Activated CD4-positive, alpha-beta T cell treated with anti-CD3 and anti-CD28 coated beads for 48 hours (primary cell): Measurements from ENCODE around the gene TYRP1.
"Not testable (repeated sequence)": the region's sequence is repeated elsewhere in the genome, so short reads cannot be mapped to it uniquely, and the experiment has no call there.

Experiments used
- DNase-seq: peaks from one replicate; pipeline ENCODE4 v3.0.0-alpha.2; 2020

The TYRP1 gene, protein sequence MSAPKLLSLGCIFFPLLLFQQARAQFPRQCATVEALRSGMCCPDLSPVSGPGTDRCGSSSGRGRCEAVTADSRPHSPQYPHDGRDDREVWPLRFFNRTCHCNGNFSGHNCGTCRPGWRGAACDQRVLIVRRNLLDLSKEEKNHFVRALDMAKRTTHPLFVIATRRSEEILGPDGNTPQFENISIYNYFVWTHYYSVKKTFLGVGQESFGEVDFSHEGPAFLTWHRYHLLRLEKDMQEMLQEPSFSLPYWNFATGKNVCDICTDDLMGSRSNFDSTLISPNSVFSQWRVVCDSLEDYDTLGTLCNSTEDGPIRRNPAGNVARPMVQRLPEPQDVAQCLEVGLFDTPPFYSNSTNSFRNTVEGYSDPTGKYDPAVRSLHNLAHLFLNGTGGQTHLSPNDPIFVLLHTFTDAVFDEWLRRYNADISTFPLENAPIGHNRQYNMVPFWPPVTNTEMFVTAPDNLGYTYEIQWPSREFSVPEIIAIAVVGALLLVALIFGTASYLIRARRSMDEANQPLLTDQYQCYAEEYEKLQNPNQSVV

DNA sequence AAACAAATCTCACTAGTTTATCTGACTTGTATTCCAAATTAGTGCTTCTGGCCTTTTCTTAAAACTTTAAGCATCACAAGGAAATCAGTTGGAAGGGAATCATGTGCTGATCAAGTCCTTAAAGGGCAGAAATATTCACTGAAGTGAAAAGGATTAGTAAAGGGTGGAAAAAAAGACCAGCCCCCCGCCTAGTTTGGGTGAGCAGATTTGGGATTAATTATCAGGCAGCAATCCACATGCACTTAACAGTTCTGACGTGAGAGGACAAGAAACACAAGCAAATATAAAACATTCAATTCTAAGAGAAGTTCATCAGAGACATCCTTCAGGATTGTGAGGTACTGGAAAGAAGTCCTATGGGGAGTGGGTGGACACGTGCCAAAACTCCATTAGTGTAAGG is at the start of gene TYRP1:
Gene TYRP1 (plus strand): TSS at position 245 of the 400 bp plus-strand sequence. CDS start 612 bp downstream, outside the sequence.
- DNase-seq: no peak

DNA sequence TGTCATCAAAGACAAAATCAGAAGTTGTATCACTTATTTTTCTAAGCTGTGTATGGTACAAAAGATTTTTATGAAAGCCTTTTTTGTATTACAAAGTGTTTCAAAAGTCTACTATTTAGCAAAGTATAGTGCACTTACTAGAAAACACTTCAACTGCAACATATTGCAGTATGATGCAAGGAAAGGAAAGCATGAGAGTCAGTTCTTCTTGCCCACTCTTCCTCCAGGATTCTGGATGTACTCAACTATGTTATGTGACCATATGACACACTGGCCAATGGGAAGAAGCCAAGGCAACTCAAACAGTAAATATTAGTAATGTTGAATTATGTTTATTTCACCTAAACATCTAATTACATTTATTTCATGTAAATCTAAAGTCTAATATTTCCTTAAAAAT is 49.5 kb upstream of the TYRP1 start:
- no peak for DNase-seq

DNA sequence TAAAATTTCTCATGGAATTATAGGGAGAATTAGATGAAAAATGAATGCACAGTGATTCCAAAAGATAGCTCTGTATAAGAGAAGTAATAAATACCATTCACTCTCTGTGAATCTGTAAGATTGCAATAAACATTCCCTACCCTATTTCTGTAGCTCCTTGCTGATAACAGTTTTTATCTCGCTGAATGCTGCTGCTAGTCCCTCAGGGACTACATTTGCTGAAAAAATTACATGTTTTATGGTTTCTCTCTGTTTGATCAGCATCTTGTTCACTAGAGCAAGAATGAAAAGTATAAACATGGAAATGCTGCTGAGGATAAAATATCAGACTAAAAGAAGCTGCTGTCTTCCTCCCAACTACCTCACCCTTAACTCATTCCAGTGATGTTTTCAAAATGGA is 44.3 kb upstream of the TYRP1 start:
- no peak for DNase-seq

DNA sequence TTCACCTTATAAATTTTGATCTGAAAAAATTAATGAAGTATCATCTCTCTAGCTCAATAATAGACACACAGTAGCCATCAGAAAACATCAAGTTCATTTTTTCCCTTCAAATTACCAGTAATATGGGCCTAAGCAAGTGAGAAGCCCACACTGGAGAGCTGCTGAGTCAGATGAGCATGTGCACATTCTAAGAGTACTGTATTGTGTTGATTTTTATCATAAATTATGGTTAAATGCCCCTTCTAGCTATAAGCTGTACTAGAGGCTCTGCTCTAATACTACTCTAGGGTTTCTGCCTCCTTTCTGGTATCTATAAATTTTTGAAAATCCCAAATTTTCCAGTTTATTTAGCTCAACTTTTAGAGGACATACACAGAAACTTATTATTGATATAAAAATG is 42.1 kb upstream of the TYRP1 start:
- no peak for DNase-seq

DNA sequence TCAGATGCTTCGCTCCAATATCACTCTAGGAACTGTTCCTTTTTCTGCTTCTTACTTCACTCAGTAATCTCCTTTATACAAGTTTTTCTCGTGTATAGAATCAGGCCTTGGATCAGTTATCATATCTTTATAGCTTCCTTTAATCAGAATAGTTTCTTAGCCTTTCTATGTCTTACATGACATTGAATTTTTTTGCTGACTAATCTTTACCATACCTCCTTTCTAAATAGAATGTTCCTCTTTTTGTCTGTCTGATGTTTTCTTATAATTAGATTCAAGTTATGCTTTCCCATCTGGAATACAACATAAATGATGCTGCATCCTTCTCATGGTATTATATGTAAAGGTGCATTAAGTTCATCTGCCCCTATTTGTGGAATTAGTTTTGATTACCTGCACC is 40.2 kb upstream of the TYRP1 start:
- DNase-seq: no peak

DNA sequence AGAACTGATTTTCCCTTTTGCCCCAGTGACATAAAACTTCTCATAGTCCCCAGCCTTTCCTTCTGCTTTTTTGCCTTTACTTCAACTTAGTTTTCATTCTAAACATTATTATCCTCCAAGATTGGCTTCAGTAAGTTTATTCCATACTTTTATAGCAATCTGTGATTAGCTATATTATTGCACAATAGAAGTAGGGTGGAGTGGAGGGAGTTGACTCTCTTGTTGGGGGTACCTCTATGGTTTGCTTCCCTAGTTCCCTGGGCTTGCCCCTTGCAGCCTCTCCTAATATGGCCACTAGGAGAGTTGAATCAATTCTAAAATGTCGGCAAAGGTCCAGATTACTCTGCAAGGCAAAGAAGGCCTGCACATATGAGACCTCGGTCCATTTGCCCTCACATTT is 36.4 kb upstream of the TYRP1 start:
- DNase-seq: no peak

DNA sequence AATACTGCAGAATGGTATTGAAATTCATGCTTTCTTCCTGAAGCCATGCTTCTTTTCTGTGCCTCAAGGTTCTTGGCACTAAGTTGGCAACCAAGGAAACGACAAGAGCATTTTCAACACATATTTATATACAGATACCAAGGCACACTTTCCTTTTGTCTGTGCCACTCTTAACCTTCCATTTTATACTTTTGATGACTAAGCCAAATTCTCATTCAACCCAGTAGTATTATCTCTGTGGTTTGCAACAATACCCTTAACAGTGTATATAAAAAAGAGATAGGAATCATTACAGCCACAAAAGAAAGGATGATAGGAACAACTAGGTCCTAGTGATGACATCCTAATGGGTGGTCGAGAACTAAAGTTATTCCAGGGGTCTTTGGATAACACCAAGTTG is 36.0 kb upstream of the TYRP1 start:
- no peak for DNase-seq

DNA sequence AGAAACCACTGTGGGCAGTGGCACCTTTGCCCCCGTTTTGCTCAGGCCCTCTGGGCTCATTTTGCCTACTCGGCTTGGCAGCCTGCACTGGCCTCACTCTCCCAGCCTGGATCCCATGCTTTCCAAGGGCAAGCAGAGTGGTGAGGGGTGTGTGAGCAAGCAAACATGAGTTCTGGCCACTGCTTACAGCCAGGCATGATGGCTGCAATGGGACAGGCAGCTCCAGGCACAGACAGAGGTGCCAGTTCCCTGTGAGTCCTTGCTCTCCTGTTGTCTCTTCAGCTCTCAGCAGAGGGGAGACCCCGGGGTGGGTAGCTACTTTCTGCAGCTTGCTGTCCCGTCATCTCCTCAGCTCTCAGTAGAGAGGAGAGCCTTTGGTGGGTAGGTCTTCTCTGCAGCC is 35.2 kb upstream of the TYRP1 start:
- no peak for DNase-seq

DNA sequence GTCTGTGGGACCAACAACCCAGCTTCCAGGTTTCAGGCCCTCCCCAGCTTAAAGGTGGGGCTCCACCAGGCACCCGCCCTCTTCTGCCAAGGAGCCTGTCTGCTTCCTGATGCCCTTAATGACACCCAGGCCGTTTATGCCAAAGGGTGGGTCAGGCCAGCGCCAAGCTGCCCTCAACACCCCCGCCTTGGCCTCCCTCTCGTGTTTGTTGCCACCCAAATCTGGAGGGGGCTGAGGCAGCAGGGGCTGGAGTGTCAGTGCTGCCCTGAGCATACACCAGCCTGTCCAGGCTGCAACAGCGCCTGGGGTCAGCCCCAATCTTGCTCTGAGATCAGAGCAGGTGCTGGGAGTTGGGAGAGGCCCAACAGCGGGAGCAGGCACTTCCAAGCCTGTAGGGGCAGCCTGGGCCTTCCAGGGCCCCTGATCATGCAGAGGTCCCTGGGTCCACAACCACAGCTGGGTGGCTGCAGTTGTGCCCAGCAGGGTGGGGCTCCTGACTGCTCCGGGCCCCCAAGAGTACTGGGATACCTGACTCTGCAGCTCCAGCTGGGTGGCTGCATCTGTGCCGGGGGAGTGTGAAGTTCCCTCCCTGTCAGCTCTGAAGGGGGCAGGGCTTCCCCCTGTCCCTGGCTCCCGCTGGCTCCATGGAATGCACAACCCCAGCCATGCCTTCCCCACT is 34.5 kb upstream of the TYRP1 start:
- DNase-seq: no peak

DNA sequence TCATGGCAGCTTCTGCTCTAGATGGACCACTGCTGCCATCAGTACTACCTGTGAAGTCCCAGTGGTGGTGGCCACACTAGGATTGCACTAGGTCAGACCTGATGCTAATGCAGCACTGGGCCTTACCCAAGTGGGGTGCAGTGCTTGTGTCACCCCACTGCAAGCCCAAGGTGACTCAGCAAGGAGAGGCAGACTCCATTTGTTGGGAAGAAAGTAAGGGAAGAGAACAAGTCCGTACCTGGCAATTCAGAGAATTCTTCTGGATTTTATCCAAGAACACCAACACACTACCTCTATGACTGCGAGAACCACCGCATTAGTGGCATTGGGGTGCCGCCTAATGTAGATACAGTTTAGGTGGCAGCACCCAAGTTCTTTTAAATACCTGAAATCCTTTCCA is 34.0 kb upstream of the TYRP1 start:
- no peak for DNase-seq

DNA sequence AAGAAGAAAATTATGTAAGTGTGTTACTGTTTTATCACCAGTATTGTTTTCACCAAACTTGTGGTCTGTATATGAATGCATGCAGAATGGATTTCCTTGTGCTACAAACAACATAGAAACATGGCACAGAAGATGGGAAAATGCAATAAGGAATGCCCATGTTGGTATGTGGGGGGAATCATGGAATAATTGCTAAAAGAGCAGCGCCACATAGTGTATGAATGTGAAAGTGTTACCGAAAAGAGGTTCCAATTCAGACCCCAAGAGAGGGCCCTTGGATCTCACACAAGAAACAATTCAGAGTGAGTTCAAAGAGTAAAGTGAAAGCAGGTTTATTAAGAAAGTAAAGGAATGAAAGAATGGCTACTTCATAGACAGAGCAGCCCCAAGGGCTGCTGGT is 26.4 kb upstream of the TYRP1 start:
- no peak for DNase-seq

DNA sequence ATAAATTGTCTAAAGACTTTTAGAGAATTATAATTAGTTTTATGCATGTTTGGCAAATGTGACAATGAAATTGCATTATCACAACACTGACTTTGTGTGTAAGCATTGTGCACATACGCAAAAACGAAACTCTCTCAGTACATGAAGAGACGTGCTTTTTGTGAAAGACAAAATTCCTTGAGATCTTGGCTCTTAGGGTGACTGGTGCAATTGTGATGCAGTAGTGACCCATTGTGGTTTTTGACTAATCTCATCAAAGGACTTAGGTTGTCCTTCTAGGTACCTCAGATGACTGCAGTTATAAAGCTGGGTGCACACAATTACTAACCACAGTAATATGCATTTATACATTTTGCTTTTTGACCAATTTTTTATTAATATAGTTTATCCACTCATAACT is 25.3 kb upstream of the TYRP1 start:
- no peak for DNase-seq

DNA sequence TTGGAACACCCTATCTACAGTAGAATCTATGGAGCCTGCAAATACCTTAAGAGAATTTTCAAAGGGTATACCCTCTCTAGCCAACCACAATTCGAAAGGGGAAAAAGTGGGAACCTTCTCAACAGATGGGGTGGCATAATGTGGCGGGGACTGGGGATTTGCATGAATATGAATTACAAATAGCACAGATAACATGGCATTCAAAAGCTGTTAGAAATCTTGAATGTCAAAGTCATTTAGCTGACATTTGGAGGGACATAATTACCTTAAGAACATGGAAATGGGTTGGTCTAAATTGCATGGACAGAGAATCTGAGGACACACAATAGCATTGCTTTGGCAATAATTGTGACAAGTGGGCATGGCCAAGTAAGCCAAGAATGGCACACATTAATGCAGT is 23.2 kb upstream of the TYRP1 start:
- no peak for DNase-seq

DNA sequence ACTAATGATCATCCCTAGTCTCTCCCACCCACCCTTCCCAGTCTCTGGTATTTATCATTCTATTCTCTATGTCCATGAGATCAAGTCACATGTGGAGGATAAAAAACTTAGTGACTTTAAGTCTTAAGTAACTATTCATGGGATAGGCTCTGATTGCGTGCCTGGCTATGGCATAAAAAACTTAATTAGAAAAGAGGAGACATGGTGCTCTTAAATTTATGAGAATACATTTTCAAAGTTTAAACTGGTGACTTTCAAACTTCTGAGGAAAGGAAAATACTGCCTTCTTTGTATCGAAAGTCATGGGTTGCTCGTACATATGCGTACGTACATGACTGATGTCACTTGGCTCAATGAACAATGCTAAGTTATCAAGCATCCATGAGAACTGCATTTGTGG is 18.2 kb upstream of the TYRP1 start:
- no peak for DNase-seq

DNA sequence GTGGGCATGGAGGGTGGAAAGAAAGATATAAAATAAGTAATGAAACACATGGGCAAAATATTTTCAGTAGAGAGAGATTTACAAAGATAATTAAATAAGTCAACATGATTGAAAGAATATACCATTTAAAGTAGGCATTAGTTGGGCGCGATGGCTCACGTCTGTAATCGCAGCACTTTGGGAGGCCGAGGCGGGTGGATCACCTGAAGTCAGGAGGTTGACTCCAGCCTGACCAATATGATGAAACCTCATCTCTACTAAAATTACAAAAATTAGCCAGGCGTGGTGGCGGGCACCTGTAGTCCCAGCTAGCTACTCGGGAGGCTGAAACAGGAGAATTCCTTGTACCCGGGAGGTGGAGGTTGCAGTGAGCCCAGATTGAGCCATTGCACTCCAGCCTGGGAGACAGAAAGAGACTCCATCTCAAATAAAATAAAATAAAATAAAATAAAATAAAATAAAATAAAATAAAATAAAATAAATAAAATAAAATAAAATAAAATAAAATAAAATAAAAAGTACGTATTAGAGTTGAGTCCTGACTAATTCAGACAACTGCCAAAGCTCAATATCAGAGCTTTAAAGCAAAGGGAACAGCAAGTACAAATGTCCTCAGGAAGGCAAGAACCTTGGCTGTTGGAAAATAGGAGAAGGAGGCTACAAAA is 15.6 kb upstream of the TYRP1 start:
- DNase-seq: not testable (repeated sequence)

DNA sequence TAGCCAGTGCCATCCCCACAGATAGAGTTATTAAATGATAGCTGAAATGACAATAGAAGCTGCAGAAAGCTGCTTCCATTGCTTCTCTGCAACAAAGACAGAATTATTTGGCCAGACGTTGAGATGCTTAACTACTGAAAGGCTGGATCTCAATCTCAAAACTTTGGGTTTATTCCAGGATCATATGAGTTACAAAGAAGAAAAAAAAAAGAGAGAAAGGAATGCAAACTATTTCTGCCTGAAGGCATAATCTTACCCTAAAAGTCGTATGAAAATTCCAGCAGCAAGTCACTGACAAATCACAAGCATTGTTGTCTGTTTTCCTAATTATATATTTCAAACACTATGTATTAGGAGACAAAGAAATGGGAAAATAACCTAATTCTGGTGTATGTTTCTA is 12.8 kb upstream of the TYRP1 start:
- no peak for DNase-seq

DNA sequence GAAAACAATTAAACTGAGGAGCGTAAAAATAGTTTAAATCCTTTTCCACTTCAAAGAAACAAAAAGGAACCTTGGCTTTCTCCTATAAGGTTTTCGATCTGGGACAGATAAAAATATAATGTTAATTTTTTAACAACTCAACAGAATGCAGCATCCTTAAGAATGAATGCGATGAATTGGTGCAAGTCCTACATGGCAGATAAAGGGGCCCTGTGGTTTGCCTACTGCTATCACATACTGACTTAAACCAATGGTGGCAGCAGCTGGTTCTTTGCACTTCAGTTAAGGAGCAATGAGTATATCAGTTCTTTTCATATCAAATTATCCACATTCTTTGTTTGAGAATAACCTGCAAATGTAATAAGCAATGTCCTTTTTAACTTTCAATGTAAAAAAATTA is 12.4 kb upstream of the TYRP1 start:
- no peak for DNase-seq

DNA sequence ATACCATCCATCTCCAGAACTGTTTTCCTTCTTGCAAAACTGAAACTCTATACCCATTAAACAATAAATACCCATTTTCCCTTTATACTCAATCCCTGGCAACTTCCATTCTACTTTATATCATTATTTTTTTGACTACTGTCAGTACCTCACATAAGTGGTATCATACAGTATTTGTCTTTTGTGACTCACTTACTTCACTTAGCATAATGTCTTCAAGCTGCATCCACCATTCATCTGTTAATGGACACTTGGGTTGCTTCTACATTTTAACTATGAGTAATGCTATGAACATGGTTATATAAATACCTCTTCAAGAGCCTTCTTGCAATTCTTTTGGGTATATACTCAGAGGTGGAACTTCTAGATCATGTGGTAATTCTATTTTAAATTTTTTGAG is 11.6 kb upstream of the TYRP1 start:
- DNase-seq: no peak

DNA sequence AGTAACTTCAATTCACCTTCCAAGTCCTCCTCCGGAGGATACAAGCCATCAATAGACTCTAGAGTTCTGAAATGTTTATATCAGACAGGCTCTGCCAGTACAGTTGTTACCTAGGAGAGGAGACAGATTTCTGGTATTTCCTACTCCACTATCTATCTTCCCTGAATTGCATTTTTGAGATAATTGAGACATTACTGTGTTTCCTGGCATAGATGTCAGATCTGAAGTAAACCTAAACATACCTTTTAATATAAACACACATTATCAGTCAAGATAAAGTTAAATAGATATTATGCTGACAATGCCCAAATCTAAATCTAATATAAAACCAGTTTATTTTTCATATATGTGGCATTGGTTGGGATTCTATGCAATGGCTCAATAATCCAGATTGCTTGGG is 8.2 kb upstream of the TYRP1 start:
- no peak for DNase-seq

DNA sequence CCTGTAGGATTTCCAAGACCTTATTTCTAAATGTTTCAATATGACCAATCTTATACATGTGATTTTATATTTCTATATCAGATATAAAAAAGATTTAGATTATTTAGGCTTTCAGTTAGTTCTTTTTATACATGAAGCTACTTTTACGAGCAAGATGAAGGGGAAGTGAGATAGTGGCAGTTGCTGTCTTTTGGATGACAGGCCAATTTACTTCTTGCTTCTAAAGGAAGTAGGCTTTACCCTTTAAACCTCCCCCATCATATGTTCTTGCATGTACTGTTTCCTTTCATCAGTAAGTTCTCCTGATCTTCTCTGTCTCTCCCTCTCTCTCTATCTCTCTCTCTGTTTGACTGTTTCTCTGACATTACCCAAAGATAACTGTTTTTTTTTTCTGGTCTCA is 4.0 kb upstream of the TYRP1 start:
- DNase-seq: no peak

DNA sequence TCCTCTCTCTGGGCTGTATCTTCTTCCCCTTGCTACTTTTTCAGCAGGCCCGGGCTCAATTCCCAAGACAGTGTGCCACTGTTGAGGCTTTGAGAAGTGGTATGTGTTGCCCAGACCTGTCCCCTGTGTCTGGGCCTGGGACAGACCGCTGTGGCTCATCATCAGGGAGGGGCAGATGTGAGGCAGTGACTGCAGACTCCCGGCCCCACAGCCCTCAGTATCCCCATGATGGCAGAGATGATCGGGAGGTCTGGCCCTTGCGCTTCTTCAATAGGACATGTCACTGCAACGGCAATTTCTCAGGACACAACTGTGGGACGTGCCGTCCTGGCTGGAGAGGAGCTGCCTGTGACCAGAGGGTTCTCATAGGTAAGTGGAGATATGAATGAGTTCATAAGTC is 828 bp downstream of the TYRP1 start:
- no peak for DNase-seq

DNA sequence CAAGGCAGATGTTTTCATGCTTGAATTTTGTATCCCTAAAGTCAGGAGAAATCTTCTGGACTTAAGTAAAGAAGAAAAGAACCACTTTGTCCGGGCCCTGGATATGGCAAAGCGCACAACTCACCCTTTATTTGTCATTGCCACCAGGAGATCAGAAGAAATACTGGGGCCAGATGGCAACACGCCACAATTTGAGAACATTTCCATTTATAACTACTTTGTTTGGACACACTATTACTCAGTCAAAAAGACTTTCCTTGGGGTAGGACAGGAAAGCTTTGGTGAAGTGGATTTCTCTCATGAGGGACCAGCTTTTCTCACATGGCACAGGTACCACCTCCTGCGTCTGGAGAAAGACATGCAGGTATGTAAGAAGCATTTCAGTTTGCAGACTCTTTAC is 2.3 kb downstream of the TYRP1 start:
- no peak for DNase-seq

DNA sequence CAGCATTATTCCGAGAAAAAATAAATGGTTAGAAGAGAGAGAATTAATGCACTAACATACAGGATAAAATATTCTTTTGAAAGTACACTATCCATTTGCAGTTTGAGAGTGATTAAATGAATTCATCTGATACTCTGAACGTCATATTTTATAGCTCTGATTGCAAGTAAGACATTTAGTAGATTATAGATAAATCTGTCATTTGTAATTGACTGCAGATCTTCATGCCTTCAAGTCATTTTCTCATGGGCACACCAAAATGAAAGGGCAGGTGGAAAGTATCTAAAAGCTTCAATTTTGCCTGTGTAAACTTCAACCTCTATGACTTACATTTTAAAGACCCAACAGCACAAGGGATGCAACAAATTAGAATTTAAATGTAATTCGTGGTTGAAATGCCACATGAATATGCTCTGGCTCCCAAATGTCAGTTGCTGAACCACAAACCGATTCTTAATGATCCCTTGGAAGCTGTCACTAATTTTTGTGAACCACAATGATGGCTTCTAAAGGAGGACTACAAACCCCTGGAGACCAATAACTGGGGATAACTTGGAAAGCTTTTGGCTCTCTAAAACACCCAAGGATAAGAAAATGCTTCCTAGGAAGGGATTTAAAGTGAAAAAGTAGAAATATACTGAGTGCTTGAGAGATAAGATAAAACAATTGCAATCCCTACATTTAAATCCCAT is 3.9 kb downstream of the TYRP1 start:
- DNase-seq: no peak
